HG03066 (cell line): ENCODE data around the gene BSND.
"Not testable (repeated sequence)": the region's sequence is repeated elsewhere in the genome, so short reads cannot be mapped to it uniquely, and the experiment has no call there.

ENCODE experiments used
- ATAC-seq: cut with Tn5 transposase; IDR thresholded peaks from one replicate; pipeline ENCODE4 v1.9.1; 2021; ENCODE audit warnings: low read depth; ENCODE audit not compliant: unreplicated experiment

BSND gene

DNA sequence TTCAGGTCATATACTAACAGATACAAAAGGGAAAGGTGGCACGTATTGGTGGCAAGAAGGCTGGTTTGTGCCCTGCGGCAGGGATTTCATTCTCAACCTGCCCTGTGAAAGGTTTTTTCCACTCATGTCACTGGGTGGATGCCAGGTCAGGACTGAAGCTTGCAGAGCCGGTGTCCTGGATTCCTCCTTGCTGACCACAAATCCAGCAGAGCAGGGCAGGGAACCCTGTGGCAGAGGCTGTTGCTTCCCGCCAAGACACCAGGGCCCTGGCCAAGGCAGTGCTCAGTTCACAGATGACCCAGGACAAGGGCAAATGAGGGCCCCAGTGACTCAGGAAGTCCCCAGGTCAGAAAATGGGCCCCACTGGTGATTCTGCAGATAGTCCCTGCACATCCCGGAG is 16.4 kb downstream of the BSND start:
- ATAC-seq = no peak

DNA sequence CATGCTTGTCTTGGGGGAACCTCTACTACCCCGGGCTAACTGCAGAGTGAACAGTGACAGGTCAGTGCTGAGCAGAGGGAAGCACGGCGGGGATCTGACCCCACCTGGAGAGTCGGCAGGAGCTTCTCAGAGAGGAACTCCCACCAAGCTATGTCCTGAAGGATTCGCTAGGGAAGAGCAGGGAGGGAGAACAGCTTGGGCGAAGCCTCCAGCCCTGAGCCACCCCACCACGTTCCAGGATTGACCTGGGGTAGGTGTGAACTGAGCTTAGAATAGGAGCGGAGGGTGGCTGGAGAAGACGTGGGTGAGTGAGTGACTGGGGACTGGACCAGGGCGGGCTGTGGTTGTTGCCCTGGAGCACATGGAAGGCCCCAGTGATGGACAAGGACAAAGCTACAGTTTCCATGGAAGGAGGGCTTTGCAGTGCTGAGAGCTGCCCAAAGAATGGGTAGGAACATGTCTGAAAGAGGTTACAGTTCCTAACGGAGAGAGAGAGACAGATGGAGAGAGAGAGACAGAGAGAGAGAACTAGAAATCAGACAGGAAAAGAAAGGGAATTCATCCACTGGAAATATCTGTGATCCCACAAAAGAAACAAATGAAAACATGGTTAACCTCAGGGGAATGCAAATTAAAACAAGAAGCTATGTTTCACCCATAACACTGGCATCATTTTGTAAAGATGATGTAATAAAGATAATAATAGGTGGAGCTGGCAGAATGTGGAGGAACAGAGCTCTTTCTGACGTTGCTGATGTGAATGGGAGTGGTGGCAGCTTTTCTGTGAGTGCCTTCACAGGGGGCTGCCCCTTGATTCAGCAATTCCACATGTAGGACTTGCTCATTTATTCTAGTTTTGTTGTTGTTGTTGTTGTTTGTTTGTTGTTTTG is 17.2 kb downstream of the BSND start:
- no peak for ATAC-seq

DNA sequence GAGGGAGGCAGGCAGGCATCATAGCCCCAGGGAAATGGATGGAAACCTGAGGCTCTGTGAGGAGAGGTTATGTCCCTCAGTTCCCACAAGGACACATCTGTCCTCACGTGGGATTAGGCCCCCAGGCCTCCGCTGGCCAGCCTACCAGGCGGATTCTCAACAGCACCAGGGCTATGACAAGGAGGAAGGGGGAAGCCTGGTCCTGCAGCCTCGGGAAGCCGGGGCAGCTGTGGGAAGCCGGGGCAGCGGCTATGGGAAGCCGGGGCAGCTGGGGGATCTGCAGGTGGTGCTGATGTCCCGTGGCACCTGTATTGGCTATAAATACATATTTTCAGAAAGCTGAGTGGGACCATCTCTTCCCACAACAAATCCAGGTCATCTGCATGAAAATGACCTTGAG is 19.7 kb downstream of the BSND start:
- no peak for ATAC-seq

- peak; percentile 75 for ATAC-seq
Measured at GRCh38 chr1:55021942-55022546, 23.3 kb downstream of the BSND start.

- ATAC-seq = not testable (repeated sequence)
Measured at GRCh38 chr1:55024163-55024562, 25.4 kb downstream of the BSND start.

DNA sequence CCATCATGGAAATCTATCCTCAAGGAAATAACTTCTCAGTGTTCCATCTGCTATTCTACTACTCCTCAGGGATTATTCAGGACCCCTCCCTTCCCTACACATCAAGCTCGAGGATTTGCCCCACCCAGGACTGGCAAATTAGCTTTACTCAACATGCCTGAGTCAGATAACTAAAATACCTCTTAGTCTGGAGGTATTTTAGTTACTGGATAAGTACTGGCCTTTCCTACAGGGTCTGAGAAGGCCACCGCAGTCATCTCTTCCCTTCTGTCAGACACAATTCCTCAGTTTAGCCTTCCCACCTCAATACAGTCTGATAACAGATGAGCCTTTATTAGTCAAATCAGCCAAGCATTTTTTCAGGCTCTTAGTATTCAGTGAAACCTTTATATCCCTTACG is 27.9 kb downstream of the BSND start:
- not testable (repeated sequence) for ATAC-seq

DNA sequence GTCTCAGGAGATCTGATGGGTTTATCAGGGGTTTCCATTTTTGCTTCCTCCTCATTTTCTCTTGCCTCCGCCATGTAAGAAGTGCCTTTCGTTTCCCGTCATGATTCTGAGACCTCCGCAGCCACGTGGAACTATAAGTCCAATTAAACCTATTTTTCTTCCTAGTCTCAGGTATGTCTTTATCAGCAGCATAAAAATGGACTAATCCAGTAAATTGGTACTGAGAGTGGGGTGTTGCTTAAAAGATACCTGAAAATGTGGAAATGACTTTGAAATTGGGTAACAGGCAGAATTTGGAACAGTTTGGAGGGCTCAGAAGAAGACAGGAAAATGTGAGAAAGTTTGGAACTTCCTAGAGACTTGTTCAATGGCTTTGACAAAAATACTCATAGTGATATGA is 32.4 kb downstream of the BSND start:
- not testable (repeated sequence) for ATAC-seq

GRCh38 chr1:55033265-55033614 is 34.5 kb downstream of the BSND start:
- ATAC-seq = no peak

DNA sequence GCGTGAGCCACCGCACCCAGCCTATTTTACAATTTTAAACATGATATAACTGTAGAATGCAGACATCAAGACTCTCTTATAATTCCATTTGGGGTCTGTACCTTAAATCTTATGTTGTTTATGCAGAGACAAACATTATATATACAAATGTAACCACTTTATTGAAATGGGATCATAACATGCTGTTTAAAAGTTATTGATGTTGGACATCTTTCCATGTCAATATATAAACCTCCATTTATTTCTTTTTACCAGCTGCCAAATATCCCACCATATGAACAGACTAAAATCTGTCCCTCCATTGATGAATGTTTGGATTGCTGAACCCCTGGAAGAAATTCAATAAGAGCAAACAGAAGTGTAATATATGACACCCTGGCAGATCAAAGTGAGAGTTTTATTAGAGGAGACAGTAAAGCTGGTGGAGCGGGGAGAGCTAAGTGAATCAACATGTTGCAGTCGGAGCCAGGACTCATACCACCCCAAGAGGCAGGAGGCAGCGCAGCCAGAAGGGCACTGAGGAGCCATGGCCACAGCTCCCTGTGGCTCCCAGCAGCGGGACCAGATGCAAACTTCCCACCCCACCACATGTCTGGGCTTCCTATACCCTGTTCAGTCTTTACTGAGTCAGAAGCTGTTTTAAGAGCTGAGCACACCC is 35.9 kb downstream of the BSND start:
- ATAC-seq = no peak

- no peak for ATAC-seq
Measured at GRCh38 chr1:55035904-55036303, 37.2 kb downstream of the BSND start.

DNA sequence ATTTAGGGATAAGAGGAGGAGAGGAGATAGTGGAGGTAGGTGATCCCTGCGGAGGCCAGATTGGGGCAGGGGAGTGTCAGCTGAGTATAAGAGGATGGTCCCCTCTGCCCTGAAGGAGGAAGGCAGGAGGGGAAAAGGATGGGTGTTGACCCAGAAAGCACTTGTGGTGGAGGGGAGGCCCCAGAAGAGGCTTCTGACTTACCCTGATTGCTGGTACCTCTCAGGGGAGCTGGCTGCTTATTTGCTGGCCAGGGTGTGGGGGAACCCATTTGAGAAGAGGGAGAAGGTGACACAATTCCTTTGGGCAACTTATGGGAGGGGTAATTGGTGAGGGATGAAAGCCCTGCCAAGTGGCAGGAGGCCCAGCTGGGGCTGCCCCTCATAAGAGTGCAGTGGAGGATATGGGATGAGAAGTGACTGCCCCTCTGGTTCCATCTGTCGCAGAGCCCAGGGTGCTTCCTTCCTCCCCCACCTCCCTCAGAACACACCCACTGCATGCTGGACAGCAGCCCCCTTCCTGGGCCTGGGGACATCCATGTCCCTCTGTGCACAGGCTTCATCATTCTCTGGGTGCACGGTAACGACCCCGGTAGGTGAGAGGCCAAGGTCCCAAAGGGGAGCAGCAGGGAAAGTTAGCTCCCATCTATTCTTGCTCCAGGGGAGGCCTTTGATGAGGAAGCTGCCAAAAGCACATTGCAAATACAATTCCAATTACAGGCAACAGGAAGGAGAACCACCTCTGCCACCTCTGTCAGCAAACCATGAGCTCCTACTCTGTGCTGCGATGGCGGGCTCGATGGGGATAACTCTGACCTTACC is 39.2 kb downstream of the BSND start:
- no peak for ATAC-seq

GRCh38 chr1:55038552-55038838 is 39.8 kb downstream of the BSND start:
- no peak for ATAC-seq

DNA sequence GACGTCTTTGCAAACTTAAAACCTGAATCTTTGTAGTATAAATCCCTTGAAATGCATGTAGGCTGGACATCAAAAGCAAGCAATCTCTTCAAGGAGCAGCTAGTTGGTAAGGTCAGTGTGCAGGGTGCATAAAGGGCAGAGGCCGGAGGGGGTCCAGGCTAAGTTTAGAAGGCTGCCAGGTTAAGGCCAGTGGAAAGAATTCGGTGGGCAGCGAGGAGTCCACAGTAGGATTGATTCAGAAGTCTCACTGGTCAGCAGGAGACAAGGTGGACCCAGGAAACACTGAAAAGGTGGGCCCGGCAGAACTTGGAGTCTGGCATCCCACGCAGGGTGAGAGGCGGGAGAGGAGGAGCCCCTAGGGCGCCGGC is 40.2 kb downstream of the BSND start:
- no peak for ATAC-seq

DNA sequence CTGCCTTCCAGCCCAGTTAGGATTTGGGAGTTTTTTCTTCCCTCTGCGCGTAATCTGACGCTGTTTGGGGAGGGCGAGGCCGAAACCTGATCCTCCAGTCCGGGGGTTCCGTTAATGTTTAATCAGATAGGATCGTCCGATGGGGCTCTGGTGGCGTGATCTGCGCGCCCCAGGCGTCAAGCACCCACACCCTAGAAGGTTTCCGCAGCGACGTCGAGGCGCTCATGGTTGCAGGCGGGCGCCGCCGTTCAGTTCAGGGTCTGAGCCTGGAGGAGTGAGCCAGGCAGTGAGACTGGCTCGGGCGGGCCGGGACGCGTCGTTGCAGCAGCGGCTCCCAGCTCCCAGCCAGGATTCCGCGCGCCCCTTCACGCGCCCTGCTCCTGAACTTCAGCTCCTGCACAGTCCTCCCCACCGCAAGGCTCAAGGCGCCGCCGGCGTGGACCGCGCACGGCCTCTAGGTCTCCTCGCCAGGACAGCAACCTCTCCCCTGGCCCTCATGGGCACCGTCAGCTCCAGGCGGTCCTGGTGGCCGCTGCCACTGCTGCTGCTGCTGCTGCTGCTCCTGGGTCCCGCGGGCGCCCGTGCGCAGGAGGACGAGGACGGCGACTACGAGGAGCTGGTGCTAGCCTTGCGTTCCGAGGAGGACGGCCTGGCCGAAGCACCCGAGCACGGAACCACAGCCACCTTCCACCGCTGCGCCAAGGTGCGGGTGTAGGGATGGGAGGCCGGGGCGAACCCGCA is 40.8 kb downstream of the BSND start, which contains the start of gene PCSK9:
PCSK9 (plus strand) TSS at position 207 of the 741 bp plus-strand sequence; CDS start at position 497, 290 bp downstream.
- no peak for ATAC-seq

DNA sequence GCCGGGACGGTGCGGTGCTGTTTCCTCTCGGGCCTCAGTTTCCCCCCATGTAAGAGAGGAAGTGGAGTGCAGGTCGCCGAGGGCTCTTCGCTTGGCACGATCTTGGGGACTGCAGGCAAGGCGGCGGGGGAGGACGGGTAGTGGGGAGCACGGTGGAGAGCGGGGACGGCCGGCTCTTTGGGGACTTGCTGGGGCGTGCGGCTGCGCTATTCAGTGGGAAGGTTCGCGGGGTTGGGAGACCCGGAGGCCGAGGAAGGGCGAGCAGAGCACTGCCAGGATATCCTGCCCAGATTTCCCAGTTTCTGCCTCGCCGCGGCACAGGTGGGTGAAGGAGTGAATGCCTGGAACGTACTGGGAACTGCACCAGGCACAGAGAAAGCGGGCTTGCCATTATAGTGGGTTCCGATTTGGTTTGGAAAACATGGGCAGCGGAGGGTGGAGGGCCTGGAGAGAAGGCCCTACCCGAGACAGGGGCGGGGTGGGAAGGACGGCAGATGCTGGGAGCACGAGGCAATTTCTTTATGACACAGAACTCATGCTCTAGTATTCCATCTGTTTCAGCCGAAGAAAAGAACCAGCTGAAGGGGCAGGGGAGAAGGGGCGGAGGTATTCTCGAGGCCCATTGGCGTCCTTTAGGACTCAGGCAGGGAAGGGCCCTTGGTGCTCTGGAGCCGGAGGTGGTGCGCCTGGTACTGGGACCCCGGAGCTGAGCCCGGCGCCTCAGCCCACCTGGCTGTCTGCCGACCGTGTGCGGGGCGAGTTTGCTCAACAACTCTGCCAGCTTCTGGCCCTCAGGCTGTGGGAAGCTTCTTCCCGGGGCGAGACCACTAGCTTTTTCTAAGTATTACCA is 41.6 kb downstream of the BSND start:
- ATAC-seq = no peak

DNA sequence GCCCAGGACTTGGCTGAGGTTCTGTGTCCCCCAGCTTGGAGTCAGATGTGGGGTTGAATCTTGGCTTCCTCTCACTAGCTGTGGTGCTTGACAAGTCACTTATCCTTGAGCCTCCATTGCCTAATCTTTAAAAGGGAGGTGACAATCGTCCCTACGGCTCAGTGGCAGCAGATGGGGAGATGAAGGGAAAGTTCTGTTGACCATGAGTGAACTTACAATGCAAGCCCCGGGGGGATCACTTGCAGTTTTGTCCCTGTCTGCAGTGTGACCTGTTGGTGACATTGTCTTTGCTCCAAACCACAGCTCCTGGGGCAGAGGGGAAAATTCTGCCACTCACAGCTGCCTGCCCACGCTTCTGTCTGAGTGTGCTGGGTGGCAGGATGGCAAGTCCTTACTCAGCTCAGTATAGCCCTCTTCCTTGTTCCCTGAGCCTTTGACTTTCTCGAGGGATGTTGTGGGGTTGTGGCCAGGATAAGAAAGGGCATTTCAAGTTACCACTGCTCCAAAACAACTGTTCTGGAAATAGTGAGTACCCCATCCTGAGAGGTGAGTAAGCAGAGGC is 42.3 kb downstream of the BSND start:
- ATAC-seq = no peak

DNA sequence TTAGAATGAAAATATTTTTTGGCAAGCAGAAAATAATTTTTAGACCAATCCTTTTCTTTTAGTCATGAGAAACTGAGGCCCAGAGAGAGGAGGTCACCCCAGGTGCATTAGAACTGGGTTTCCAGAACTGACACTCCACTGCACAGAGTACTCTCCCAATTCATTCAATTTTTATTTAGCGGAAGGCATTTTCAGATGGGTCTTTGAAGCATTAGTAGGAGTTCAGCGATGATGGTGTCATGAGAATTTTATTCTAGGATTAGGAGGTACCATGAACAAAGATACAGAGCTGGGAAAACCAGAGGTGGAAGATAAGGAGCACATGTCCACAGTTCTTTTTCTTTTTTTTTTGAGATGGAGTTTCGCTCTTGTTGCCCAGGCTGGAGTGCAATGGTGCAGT is 42.9 kb downstream of the BSND start:
- no peak for ATAC-seq

DNA sequence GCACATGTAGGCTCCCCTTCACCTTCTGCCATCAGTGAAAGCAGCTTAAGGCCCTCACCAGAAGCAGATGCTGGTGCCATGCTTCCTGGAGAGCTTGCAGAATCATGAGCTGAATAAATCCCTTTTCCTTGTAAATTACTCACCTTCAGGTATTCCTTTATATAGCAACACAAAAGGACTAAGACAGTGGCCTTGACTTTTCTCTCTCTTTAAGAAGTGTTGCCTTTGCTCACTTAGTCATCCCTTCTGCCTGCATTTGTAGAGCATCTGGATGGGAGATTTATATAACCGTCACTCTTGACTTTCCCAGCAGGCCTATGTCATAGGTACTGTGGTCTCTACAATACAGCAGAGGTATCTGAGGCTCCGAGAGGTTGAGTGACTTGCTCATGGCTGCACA is 44.3 kb downstream of the BSND start:
- no peak for ATAC-seq

- no peak for ATAC-seq
Measured at GRCh38 chr1:55043726-55044125, 45.0 kb downstream of the BSND start.
